HG02798 (cell line): ENCODE results near the gene TRMT61A.

Experiments used
- ATAC-seq: cut with Tn5 transposase; IDR thresholded peaks from one replicate; pipeline ENCODE4 v1.9.1; 2021; ENCODE audit warnings: mild to moderate bottlenecking; ENCODE audit not compliant: unreplicated experiment, poor library complexity

The TRMT61A gene

DNA sequence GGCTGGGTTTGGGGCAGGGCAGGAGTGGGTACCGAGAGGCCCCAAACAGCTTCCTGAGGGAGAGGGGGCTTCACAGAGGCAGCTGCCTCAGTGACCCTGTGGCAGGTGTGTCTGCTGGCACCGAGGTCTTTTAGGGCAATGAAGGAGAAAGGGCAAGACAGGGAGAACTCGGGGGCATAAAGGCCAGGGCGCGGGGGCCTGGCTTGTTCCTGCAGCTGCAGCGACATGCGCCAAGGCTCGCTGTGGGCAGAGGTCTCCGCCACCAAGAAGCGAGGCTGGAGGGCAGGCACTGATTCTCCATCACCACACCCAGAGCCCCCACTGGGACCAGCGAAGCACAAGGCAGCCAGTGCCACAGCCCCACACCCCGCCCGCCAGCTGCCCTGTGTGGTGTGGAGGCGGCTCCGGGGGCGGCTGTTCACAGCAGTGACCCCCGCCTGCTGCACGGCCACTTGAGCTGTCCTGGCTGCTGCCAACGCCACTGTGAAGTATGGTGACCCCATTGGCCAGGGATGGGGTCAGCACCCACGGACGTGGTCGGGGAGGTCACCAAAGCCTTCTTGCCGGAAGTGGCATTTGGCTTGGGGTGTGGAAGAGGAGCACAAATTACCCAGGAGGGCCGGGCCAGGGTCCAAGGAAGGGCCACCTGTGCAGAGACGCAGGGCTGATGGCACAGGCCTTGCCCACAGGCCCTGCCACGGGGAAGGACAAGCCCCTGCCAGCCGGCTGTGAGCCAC is 17.1 kb downstream of the TRMT61A start:
- no peak for ATAC-seq

DNA sequence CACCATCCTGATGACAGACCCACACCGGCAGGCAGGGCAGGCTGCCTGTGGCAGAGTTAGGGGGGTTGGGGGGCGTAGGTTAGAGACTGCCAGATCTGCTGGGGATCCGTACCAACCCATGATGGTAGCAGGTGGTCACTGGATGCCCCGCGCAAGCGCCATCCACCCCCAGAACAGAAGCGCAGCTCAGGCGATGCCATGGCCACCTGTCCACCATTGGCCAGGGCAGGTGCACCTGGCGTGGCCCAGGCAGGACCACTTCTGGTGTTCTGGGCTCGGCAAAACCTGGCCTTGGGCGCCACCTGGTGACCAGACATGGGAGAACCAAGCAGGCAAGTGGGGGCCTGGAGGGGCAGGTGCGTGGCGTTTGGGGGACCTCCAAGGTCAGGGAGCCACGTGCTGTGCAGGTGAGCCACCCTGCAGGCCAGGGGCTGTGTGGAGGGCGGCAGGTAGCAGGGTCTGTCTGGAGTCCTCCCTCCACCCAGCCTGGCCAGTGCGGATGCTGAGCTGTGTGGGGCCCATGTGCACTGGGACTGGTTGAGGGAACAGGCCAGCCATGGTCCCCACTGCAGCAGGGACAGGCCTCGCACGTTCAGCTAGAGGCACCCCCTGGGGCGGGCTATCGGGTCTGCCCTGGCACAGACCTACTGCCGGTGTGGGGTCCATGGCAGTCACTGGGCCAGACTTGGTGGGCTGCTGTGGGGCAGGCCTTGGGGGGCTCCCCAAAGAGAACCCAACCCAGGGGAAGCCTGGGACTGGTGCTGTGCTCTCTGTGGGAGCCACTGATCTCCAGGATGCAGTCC is 17.9 kb downstream of the TRMT61A start:
- ATAC-seq = peak; percentile 54

DNA sequence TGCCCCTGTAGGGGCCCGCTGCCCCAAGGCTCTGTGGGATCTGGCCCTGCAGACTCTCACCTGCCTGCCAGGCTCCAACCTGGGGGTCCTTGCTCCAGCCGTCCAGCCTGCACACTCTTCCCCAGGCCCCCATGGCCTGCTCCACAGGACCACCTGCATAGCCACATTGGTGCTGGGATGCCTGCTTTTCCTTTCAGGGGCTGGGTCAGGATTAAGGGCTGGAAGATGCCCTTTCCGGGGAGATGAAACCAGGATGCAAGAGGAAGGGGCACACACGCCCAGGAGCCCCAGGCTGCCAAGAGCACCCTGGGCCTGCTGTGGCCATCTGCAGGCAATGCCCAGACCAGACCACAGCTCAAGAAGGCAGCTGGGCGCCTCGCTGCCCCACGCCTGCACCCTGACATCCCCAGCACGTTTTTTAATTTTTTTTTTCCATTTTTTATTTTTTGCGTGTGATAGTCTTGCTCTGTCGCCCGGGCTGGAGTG is 18.5 kb downstream of the TRMT61A start:
- no peak for ATAC-seq

DNA sequence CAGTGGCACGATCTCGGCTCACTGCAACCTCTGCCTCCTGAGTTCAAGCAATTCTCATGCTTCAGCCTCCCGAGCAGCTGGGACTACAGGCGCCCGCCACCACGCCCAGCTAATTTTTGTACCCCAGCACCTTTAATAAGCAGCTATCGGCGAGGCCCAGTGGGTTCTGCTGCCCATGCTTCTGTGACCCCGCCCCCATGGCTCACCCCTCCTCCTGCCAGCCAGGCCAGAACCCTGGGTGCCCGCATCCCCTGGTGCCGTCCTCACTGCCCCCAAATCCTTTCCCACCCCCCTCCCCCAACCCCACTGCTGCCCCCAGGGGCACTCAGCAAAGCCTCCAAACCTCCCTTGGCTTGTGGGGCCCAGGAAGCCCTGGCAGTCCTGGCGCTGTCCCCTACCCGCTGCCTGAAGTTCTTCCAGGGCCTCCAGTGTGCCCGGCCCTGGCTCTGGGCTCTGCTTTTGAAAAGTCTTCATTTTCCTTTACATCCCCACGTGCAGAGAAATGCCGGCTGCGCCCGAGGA is 19.0 kb downstream of the TRMT61A start:
- no peak for ATAC-seq

DNA sequence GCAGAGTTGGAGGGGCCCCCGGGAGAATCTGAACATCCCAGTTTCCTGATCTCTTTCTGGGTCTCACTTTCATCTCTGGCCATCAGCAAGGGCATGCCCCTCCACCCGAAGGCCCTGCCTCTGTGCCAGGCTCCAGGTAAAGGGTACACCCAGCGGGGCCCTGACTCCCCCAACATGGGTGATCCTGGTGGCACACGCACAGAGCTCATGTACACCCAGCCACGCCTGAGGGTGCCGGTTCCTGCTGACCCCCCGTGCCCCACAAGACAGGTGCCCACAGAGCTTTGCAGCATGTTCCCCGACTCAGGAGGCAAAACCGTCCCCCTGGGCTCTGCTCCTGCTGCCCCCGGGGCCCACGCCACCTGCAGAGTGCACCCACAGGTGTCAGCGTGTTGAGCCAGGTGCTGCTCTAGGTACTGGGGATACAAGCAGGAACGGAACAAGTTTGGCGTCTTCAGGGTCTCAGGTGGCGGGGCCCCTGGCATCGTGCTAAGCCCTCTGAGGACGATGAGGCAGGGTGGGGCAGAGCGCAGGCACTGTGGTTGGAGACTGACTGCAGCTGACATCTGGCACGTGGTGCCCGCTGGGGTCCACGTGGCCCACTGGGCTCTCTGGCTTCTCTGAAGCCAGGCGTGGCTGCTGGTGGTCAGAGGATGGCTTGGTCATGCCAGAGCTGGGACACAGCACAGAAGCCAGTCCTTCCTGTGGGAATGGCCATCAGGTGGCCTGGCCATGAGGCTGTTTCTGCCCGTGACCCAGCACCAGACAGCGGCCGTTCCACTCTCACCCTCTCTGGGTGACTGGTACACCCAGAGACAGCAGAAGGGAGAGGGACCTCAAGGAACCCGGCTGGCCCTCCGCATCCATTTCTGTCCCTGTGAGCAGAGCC is 19.7 kb downstream of the TRMT61A start:
- ATAC-seq = no peak

DNA sequence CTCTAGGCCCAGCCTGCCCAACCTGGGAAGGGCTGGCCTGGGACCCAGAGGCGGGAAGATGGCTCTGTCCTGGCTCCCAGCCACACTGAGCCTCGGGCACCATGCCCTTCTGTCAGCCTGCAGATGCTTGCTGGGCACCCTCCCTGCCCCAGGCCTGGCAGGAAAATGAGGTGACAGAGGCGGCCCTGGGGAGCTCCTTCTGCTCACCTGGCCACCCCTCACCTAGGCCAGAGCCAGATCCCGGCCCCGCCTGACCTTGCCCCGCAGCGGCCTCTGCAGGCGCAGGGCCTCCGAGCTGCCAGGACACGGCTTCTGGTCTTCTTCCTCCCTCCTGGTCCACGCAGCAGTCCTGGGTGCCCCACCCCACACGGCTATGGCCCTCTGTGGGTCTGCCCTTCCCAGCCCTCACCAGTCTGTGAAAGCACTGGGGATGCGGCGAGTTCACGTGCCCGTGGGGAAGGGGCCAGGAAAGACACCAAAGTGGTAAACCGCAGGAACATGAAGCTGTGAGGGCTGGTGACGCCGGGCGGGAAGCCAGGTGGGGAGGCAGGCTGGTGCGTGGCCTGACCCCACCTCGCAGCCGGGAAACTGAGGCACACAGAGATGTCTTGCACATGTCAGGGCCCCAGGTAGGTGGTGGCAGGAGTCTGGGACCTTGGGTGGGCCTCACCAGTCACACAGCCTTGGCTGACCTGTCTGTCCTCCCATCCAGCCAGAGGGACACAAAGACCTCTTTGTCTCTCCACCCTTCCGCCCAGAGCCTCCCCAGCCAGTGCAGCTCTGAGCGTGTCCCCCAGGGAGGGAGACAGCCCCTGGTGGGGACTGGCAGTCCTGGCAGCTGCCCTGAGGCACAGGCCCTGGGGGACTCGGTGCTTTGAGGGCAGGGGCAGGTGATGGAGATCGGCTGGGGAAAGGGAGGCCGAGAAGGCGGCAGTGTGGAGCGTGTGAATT is 20.6 kb downstream of the TRMT61A start:
- no peak for ATAC-seq

DNA sequence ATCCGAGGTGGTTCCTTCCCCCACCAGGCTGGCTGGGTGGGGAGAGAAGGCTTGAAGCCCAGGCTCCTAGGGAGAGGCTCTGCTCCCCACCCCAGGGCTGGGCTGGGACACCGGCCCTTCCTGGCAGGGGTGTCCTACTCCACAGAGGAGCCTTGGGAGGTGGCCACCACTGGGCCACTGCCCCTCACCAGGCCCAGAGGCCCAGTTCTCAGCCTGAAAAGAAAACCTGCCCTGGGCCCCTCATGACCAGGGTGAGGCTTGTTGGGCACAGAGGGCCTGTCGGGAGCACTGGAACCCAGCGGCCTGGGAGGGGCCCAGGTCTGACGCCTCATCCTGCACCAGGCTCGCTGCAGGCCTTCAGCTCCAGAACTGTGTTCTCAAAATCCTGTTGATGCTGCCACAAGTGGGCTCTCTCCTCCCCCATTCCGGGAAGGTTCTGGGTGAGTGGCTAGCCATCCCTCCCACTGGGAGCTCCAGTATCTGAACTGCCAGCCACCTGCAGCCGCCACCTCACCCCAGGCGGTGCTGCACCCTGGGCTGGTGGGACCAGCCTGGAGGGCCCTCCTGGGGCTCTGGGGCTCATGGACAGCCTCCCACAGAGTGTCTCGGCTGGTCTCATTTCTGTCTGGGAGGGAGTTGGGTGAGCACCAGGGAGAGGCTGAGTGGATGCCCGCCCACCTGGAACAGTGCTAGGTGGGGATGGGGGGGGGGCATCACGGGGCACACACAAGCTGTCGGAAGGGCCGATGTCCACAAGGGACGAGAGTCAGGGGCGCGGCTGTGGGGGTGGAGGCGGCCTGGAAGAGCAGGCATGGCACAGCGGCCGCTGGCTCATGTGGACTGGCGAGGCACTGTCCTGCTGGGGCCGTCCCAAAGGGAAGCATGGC is 21.7 kb downstream of the TRMT61A start:
- ATAC-seq = no peak

DNA sequence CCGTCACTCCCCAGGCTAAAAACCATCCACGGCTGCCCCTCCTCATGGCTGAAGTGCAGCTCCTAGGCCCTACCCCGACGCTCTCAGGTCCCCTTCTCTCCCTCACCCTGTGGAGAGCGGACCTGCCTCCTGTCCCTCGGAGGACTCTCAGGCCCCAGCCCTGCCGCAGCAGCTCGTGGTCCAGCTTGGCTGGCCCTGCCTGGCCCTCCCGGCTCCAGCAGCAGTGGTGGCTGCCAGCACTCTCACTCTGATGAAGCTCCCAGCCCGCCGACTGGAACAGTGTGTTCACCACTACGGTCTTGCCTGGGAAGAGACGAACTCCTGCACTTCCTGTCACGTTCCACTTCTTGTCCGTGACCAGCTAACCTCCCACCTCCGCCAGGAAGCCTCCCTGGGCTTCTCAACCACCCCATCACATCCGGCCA is 22.4 kb downstream of the TRMT61A start:
- no peak for ATAC-seq

DNA sequence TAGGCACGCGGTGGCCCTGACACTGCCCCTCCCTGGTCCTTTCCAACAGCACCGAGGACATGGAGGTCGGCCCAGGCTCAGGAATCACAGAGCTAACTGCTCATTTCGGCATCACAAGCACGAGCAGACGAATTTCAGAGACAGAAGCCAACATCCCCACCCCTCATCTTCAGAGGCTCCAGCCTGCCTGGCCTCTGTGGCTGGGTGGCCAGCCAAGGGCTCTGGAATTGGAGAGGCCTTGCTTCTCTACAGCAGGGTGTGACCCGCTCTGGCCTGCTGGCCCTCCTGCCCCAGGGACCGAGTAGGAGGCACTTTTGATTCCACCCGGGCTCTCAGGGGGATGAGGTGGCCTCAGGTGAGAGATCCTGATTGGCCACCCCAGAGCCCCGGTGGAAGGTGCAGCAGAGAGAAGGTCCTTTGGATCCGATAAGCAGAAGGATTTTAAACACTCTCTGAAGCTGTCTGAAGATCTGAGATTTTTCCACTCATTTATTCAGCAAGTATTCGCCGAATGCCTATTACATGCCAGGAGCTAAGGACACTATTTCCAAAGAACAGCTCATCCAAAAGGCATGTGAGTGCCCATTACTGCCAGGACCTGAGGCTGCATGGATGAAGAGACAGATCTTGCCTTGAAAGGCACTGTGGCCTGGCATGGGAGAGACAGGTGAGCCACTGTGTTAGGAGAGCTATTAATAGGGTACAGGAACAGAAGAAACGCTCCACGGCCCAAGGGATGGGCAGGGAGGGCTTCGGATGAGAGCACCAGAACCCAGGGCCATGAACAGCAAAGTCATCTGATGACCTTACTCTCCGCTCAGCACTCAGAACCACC is 23.2 kb downstream of the TRMT61A start:
- ATAC-seq = no peak

DNA sequence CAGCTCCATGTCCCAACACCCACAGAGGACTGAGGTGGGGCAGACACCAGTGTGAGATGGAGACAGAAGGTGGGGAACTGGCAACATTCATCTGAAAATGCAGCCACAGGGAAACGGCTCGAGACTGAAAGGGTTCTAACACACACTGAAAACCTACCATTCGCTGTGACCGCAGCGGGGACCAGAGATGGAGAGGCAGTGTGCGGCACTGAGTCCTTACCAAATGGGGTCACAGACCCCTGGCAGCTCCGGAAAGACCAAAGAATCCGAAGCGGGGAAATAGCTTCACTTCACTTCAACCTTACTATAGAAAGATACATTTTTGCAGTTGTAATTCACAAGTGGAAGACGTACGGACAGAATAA is 23.8 kb downstream of the TRMT61A start:
- no peak for ATAC-seq

DNA sequence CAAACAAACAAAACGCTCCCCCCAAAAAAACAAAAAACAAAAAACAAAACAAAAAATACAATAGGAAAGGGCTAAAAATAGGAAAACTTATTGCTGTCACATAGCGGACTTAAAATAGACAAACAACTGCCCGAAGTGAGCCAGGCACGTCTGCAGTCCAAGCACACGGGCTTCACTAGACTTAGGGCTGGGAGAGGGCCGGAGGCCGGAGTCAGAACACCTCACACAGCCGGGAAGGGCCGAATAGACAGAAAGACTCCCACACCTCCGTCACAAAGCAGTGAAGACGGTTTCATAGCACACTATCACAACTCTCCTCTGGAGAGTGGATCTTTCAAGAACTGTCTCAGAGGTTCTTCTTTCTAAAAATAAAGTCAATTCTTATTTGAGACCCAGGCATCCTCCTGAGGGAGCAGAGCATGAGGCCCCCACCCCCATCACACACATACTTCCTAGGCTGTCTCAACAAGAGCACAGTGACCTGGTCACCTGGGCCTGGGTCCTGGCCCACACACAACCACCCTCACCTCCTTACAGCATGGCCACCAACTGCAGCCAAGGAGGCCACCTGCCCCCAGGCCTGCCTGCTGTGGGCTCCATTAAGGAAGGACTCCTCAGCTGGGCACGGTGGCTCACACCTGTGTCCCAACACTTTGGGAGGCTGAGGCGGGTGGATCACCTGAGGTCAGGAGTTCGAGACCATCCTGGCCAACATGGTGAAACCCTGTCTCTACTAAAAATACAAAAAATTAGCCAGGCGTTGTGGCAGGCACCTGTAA is 26.8 kb downstream of the TRMT61A start:
- no peak for ATAC-seq

DNA sequence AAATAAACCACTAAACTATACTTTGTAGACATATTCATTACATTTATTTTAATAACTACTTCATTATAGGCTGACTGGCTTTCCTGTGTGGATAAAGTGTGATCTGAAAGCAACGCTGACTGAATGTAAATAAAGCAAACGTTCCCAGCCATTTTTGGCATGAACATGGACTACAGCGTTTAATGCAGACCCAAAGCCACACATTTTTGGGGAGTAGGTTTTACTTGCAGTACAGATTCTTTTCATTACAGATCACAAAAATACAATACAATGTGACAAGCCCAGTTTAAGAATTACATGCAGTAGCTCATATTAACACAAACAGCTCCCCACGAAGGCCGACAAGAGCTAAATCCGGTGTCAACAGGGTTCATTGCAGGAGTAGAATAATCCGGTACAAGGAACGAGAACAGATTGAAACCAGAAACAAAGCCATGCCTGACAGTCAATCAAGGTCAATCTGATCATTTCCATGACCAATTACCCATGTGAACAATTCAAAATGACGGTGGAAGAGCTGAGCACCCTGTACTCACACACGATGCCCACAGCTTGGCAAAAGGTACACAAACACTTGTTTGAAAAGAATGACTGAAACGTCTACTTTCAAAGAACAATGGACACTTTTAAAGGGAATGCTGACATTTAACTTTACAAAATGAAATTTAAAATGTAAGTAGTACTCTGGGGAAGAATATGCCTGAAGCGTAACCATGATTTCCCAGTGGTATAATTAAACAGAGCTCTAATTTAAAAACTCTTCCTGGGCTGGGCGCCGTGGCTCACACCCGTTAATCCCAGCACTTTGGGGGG is 28.2 kb downstream of the TRMT61A start:
- ATAC-seq = no peak

DNA sequence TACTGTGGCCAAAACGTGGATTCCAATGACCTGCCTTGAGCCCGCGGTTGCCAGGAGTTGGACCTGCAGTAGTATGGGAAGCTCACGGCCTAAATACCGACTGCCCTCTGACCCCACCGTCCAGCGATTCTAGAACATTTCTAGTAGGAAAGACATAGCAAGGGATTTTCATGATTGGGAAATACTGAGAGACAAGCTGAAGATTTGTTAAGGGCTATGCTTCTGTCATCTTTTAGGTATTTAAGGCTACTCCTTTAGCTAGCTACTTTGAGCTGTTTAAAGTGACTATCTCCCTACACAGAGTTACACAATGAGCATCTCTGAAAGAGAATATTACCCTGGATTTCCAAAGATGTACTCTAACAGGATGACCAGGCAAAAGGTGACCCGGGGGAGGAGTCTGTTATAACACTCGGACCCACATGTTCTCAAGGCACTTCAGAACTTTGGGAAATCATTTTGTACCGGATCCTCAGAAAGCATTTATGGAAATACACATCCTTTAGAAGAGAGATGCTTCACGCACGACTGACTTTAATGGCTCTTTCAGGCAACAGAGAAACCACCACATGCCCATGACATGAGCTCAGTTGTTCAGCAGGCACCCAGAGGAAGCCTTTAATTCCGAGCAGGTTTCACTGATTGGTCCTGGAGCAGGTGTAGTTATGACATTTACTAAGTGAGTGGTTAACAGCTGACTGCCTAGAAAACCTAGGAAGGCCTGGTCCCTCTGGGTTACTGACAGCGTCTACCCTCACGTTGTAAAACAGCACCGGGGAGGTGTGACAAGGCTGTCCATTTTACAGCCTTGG is 29.3 kb downstream of the TRMT61A start:
- ATAC-seq = no peak

DNA sequence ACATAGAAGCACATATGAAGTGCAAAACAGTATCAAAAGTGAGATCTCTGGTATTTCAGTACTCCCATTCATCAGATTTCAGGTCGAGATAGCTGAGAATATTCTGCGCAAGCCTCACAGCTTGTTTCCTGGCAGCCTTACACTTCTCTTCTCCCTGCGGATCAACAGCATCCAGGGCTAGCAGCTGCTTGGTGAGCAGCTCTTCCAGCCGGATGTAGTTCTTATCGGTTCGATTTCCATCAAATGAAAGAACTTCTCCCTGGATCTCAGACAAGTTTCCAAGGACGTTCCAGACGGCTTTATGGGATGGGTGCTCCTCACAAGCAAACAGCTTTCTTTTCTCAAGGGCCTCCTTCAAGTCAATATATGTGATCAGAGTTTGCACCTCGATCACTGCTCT is 30.8 kb downstream of the TRMT61A start:
- no peak for ATAC-seq

DNA sequence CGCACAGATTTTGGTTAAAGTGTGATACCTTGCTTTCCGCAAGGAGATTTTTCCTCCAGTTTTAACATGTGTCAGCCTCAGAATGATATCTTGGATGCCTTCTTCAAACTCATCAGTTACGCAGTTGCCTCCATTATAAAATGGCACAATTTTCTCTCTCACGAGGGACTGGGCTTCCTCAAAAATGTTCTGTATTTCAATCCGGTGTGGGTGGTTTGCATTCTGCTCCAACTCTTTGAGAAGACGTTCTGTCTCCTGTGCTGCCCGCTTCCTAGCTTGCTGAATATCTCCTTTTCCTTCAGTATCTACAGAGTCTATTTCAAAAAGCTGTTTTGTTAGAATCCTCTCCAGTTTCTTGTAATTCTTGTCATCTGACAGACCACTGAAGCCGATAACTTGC is 31.7 kb downstream of the TRMT61A start:
- no peak for ATAC-seq
